ENCODE measurements around the gene CDKN1C.

GRCh38 chr11:2926611-2927051 lies 41.1 kb upstream of the CDKN1C start:
- TF ChIP-seq CTCF (IDR thresholded peaks at IDR 0.05) (no peak), POLR2A (IDR thresholded peaks at IDR 0.05) (no peak), POLR2AphosphoS5 (IDR thresholded peaks at IDR 0.05) (no peak)
